Measurements from ENCODE around the gene MAP2K2. TPM values are rescaled to one million over a fixed set of nuclear protein-coding genes. Genes with fewer than 3 reads are reported as not detected.
A peak's percentile ranks its signal among the peaks of the same experiment; 100 is the strongest.

The MAP2K2 gene
- total and polyA plus RNA-seq, 2 experiments from 2014 or later = 32.3 to 212 TPM

DNA sequence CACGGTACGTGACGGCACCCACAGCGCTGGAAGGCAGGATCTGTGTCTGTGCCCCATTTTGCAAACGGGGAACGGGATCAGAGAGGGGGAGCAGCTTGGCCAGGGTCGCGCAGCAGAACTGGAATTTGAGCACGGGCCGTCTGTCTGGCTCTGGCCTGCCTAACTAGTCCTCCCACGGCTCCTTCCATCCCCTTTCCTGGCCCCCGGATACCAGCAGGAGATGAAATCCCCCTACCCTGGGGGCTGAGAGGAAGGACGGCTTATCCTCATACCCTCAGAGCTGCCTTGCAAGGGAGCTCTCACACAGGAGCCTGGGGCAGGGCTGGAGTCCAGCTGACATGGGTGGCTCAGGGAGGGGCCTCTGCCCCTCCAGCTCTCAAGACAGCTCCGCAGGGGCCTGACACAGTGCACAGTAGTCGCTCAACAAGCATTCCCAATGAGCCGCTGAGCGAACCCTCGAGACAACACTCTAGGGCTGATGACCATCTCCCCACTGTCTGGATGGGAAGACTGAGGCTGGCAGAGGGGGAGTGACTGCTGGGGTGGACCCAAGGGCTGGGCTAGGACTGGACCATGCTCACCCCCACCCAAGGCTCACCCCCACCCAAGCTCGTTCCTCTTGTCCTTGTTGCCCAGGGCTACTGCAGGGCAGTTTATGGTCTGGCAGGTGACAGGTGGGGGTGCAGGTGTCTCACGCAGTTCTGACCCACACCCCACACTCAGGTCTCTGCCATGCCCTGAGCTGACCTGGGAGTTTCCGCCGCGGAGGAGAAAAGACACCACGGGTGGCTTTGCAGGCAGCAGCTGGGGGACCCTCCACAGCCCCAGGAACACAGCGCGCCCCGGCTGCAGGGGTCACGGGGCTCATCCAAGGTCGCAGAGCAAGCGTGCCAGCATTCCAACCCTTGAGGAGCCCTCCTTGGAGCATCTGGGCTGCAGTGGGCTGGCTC is 61.2 kb downstream of the MAP2K2 start:
- in situ Hi-C loops (cut with MboI) = no loop called here
- H3K27ac ChIP-seq = peak overlapping the region; percentile 95; the same call in 1 of the 2 replicates
- TF ChIP-seq EZH2 (IDR thresholded peaks at IDR 0.05; ENCODE audit: insufficient read depth, poor library complexity, severe bottlenecking) (no peak), EZH2phosphoT487 (IDR thresholded peaks at IDR 0.05; ENCODE audit: insufficient read depth, low read depth) (no peak)
- no peaks in the 10 kb centered on the region for H3K9me3 ChIP-seq (ENCODE audit: low read depth)
- H3K36me3 ChIP-seq (ENCODE audit: low read depth) = no peaks in the 10 kb centered on the region
- peaks cover 50% of the 10 kb centered on the region for H3K4me1 ChIP-seq (ENCODE audit: insufficient read depth)
- peaks cover 3% of the 10 kb centered on the region; the same call in 1 of the 2 replicates for H4K20me1 ChIP-seq (ENCODE audit: insufficient read depth)
- peaks cover 6% of the 10 kb centered on the region; the same call in 1 of the 2 replicates for H3F3A ChIP-seq (ENCODE audit: insufficient read depth)
- H3K9me2 ChIP-seq (ENCODE audit: insufficient read depth) = no peaks in the 10 kb centered on the region
- peak overlapping the region; percentile 85; the same call in 1 of the 2 replicates for H3K9ac ChIP-seq
- WGBS, 2 experiments (ENCODE audit: low coverage in 1 of 2, low lambda C conversion rate in 2 of 2, missing lambda C conversion rate in 2 of 2) = 48 to 52% methylated on average over 28 to 29 of the region's 30 CpGs
- DNase-seq = peak; percentile 36
- H3K4me3 ChIP-seq = peak overlapping the region; percentile 82
- peak overlapping the region; percentile 77 for H3K4me2 ChIP-seq (ENCODE audit: unreplicated experiment)
- peaks cover 73% of the 10 kb centered on the region for H3K79me2 ChIP-seq (ENCODE audit: insufficient read depth)
- H2AFZ ChIP-seq = no peak overlapping the region
- H3K27me3 ChIP-seq (replicated peaks; ENCODE audit: insufficient read depth) = no peaks in the 10 kb centered on the region

GRCh38 chr19:4061683-4062418 is 62.1 kb downstream of the MAP2K2 start:
- 53 to 58% methylated on average over 25 to 29 of the region's 29 CpGs for WGBS, 2 experiments (ENCODE audit: low coverage in 1 of 2, low lambda C conversion rate in 2 of 2, missing lambda C conversion rate in 2 of 2)
- DNase-seq = peak; percentile 39
- Histone ChIP-seq H2AFZ (no peak overlapping the region), H3K9ac (peak overlapping the region; percentile 85), H3K4me1 (ENCODE audit: insufficient read depth) (peaks cover 51% of the 10 kb centered on the region), H3K4me2 (ENCODE audit: unreplicated experiment) (peak overlapping the region; percentile 77), H3F3A (ENCODE audit: insufficient read depth) (peaks cover 14% of the 10 kb centered on the region), H4K20me1 (ENCODE audit: insufficient read depth) (peaks cover 3% of the 10 kb centered on the region; the same call in 1 of the 2 replicates), H3K4me3 (peak overlapping the region; percentile 82), H3K36me3 (ENCODE audit: low read depth) (no peaks in the 10 kb centered on the region), H3K27me3 (replicated peaks; ENCODE audit: insufficient read depth) (no peaks in the 10 kb centered on the region), H3K9me2 (ENCODE audit: insufficient read depth) (no peaks in the 10 kb centered on the region), H3K79me2 (ENCODE audit: insufficient read depth) (peaks cover 82% of the 10 kb centered on the region), H3K9me3 (ENCODE audit: low read depth) (no peaks in the 10 kb centered on the region), H3K27ac (peak overlapping the region; percentile 95)
- TF ChIP-seq EZH2phosphoT487 (IDR thresholded peaks at IDR 0.05; ENCODE audit: insufficient read depth, low read depth) (no peak), EZH2 (IDR thresholded peaks at IDR 0.05; ENCODE audit: insufficient read depth, poor library complexity, severe bottlenecking) (no peak)
- in situ Hi-C loops (cut with MboI) = no loop called here

DNA sequence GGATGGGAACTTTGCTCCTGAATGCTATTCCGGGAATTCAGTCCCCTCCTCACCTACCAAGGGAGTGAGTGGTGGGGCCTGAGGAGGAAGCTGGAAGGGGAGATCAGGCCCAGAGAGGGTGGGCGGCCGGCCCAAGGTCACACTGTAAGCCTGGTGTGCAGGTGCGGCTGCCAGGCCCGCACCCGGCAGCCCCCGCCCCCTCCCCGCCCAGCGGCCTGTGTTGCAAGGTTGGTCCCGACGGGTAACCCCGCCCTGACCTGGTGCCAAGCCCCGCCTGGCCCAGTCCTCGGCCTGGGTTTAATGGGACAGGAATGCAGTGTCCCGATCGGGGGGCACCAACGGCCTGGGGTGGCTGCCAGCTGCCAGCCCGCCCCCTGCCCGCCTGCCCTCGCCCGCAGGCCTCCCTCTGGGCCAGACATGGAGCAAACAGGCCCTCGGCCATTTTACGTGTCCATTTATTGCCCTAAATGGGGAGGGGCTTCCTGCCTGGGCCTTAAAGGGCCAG is 62.7 kb downstream of the MAP2K2 start:
- Histone ChIP-seq H3K27ac (peak overlapping the region; percentile 95), H3K79me2 (ENCODE audit: insufficient read depth) (peaks cover 88% of the 10 kb centered on the region), H3K4me2 (ENCODE audit: unreplicated experiment) (peak overlapping the region; percentile 77), H3K9me2 (ENCODE audit: insufficient read depth) (no peaks in the 10 kb centered on the region), H2AFZ (no peak overlapping the region), H3K27me3 (replicated peaks; ENCODE audit: insufficient read depth) (no peaks in the 10 kb centered on the region), H3K4me1 (ENCODE audit: insufficient read depth) (peaks cover 51% of the 10 kb centered on the region), H3F3A (ENCODE audit: insufficient read depth) (peaks cover 15% of the 10 kb centered on the region), H4K20me1 (ENCODE audit: insufficient read depth) (peaks cover 3% of the 10 kb centered on the region; the same call in 1 of the 2 replicates), H3K4me3 (peak overlapping the region; percentile 82), H3K9me3 (ENCODE audit: low read depth) (no peaks in the 10 kb centered on the region), H3K36me3 (ENCODE audit: low read depth) (no peaks in the 10 kb centered on the region), H3K9ac (peak overlapping the region; percentile 85)
- 9 to 18% methylated on average over 8 to 22 of the region's 23 CpGs for WGBS, 2 experiments (ENCODE audit: low coverage in 1 of 2, low lambda C conversion rate in 2 of 2, missing lambda C conversion rate in 2 of 2)
- in situ Hi-C loops (cut with MboI) = no loop called here
- DNase-seq = peak; percentile 81
- no peak for TF ChIP-seq EZH2phosphoT487 (IDR thresholded peaks at IDR 0.05; ENCODE audit: insufficient read depth, low read depth)
- TF ChIP-seq EZH2 (IDR thresholded peaks at IDR 0.05; ENCODE audit: insufficient read depth, poor library complexity, severe bottlenecking) = no peak

DNA sequence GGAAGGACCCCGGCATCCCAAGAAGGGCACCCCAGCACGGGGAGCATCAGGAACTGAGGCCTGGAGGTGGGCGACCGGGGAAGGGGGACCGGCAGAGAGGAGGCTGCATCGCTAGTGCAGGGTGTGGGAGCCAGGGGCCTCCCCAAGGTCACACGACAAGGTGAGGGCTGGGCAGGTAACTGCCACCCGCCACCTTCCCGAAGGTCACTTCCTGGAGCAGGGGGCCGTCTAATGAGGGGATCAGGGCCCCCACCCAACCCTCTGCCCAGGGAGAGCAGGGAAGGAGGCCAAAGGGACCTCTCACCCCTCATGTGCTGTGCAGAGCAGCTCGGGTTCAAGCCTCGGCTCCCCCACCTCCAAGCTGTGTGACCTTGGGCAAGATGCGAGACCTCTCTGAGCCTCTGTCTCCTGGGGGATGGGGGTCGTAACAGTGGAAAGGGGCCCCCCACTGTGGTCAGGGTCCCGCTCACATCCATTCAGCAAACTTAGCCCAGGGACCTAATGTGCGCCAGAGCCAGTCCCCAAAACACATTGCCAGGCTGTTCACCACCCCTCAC is 63.2 kb downstream of the MAP2K2 start:
- no peaks in the 10 kb centered on the region for H3K9me3 ChIP-seq (ENCODE audit: low read depth)
- H2AFZ ChIP-seq = no peak overlapping the region
- H4K20me1 ChIP-seq (ENCODE audit: insufficient read depth) = peaks cover 3% of the 10 kb centered on the region; the same call in 1 of the 2 replicates
- H3F3A ChIP-seq (ENCODE audit: insufficient read depth) = peaks cover 20% of the 10 kb centered on the region
- no peaks in the 10 kb centered on the region for H3K36me3 ChIP-seq (ENCODE audit: low read depth)
- H3K4me2 ChIP-seq (ENCODE audit: unreplicated experiment) = peak overlapping the region; percentile 77
- DNase-seq = no peak
- no peaks in the 10 kb centered on the region for H3K9me2 ChIP-seq (ENCODE audit: insufficient read depth)
- peak overlapping the region; percentile 85 for H3K9ac ChIP-seq
- no peaks in the 10 kb centered on the region for H3K27me3 ChIP-seq (replicated peaks; ENCODE audit: insufficient read depth)
- in situ Hi-C loops (cut with MboI) = no loop called here
- H3K4me3 ChIP-seq = peak overlapping the region; percentile 82
- peaks cover 51% of the 10 kb centered on the region for H3K4me1 ChIP-seq (ENCODE audit: insufficient read depth)
- H3K27ac ChIP-seq = peak overlapping the region; percentile 95
- TF ChIP-seq EZH2 (IDR thresholded peaks at IDR 0.05; ENCODE audit: insufficient read depth, poor library complexity, severe bottlenecking) (no peak), EZH2phosphoT487 (IDR thresholded peaks at IDR 0.05; ENCODE audit: insufficient read depth, low read depth) (no peak)
- H3K79me2 ChIP-seq (ENCODE audit: insufficient read depth) = peaks cover 93% of the 10 kb centered on the region
- WGBS, 2 experiments (ENCODE audit: low coverage in 1 of 2, low lambda C conversion rate in 2 of 2, missing lambda C conversion rate in 2 of 2) = 54 to 59% methylated on average over 14 to 16 of the region's 16 CpGs

Measured in GM23248 (cell line).